GM19035 (cell line): ENCODE measurements around the gene ATP7B.

Experiments
- ATAC-seq: cut with Tn5 transposase; IDR thresholded peaks from one replicate; pipeline ENCODE4 v1.9.1; 2021; ENCODE audit not compliant: unreplicated experiment

Gene ATP7B

GRCh38 chr13:51978796-51979556 lies 32.3 kb downstream of the ATP7B start:
- no peak for ATAC-seq

GRCh38 chr13:51977625-51978024 lies 33.6 kb downstream of the ATP7B start:
- no peak for ATAC-seq

DNA sequence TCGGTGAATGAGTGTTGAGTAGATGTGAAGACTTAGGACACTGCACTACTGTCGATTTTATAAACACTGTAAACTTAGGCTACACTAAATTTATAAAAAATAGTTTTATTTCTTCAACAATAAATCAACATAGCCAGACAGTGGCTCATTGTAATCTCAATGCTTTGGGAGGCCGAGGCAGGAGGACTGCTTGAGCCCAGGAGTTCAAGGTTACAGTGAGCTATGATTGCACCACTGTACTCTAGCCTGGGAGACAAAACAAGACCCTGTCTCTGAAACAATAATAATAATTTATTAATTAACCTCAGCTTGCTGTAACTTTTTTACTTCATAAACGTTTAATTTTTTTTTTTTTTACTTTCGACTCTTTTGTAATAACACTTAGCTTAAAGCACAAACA lies 34.4 kb downstream of the ATP7B start:
- ATAC-seq, result no peak

DNA sequence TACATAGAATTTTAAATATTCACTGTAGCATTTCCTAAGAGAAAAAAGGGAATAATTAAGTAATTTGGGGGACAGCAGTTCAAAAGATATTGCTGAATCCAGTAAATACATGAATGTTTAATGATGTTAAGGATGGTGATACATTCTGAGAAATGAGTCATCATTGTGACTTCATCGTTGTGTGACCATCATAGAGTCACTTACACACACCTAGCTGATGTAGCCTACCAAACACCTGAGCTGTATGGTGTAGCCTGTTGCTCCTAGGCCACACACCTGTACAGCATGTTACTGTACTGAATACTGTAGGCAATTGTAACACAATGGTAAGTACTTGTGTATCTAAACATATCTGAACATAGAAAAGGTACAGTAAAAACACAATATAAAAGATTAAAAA lies 34.8 kb downstream of the ATP7B start:
- ATAC-seq, result no peak

DNA sequence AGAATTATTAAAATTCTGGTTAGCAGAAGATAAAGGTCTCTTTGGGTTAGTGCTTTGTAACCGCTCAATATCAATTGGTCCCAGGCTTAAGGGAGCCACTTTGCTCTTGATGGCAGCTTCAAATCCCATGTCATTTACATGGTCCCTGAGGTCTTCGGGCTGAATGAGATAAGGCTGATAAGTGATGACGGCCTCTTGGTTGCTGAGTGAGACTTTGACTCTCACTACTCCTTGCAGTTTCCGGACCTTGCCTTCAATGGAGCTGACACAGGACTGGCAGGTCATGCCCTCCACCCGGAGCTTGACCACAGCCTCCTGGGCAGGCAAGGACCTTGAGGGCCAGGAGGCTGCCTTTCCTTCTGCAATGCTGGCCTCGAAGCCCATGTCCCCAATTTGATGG lies 36.8 kb downstream of the ATP7B start:
- ATAC-seq, result no peak

GRCh38 chr13:51971520-51972426 lies 39.5 kb downstream of the ATP7B start:
- ATAC-seq, result no peak

DNA sequence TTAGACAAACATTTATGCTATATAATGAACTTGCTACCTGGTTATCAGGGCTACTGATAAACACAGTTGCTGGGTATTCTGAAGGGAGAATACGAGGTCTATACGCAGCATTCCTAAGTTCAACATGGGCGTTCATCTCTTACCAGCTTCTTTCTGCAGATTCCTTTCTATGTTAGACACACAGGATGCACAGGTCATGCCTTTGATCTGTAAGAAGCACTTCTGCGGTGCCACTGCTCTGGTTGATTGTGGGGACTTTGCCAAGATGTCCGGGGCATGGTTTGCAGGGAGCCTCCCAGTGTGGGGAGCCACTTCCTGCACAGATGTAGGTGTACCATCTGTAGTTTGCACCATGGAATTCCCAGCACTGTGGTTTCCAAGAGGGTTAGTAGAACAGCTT lies 40.9 kb downstream of the ATP7B start:
- ATAC-seq, result no peak

DNA sequence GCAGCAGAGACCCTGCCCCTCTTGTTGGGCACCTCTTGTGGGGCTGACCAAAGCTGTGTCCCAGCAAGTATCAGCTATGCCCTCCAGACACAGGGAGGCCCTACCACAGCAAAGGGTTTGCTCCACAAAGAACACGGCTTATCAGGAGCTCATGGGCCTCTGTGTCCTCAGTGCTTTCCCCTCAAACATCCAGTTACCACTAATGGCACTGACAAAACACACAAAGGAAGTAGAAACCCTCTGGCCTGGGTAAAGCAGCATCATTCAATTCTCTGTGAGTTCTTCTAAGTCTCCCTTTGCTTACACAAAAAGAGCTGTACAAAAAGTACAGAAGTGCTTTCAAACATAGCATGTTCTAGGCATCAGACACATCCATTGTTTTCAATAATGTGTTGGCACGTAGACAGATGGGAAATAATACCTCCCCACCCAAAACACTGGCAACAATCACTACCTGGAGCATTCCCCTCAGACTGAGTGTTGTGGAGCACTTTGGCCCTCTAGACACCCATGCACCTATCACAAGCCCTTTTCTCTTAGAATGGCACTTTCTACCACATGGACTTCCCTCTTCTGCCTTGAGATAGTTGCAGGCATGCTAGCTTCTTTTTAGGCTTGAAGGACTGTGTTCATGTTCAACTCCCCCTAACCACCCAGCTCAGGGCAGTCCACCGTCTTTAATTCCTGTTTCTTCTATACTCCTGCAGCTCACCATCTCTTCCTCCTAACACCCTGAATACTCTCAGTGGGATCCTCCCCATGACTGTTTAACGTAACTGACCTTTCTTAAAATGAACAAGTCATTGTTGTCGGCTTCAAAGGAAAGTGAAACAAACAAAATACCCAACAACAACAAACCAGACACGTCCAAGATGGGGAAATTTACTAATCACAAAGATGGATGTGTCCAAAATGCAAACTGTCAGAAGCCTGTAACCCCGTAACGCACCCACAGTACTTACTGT lies 43.5 kb downstream of the ATP7B start:
- ATAC-seq, result no peak

- ATAC-seq, result no peak
Observed at GRCh38 chr13:51966186-51966585, 45.1 kb downstream of the ATP7B start.

GRCh38 chr13:51961493-51962403 lies 49.5 kb downstream of the ATP7B start:
- no peak for ATAC-seq

DNA sequence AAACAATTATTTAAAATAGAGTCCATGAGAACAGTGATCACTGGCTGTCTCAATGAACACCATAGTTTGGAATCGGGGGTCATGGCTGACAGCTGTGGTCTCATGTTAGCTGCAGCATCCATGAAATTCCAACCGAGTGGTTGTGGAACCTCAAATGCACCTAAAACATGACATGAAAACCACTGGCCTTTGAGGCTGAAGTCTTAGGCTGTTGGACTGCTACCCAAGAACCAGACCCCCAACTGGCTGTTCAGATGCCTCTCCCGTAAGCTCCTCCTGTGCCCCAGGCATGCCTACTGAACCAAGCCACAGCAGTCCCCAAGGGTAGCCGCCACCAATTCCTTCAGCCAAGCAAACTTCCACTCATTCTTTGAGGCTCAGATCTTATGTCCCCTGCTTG lies 50.5 kb downstream of the ATP7B start:
- ATAC-seq, result no peak

DNA sequence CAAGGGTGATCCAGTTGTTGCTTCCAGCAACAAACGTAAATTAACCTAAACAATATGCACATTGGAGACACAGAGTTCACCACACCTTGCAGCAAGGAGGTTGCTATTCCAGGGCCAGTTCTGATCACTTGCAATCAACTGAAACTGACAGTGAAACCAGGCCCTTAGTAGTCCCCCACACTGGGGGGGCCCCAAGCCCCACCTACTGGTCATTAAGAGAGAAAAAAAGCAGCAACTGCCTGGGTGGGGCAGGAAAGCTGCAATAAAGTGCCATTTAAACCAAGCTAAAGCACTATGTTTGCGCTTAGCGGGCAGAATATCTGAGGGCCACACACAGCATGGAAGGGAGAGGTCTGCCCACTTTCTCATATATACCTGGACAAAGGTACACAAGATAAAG lies 51.5 kb downstream of the ATP7B start:
- ATAC-seq, result peak; percentile 80

DNA sequence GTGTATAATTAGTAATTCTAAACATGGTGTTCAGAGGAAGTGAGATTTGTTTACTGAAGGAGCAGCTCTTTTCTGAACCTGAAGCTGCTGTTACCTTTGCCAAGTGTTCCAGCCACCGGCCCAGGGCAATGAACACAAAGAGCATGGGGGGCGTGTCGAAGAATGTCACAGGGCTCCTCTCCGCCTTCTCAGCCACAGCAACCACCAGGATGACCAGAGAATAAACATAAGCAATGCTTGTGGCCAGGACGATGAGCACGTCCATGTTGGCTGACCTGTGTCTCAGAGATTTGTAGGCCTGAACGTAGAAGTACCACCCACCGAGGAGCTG lies 53.1 kb downstream of the ATP7B start:
- no peak for ATAC-seq

GRCh38 chr13:51957377-51958216 lies 53.7 kb downstream of the ATP7B start:
- no peak for ATAC-seq

DNA sequence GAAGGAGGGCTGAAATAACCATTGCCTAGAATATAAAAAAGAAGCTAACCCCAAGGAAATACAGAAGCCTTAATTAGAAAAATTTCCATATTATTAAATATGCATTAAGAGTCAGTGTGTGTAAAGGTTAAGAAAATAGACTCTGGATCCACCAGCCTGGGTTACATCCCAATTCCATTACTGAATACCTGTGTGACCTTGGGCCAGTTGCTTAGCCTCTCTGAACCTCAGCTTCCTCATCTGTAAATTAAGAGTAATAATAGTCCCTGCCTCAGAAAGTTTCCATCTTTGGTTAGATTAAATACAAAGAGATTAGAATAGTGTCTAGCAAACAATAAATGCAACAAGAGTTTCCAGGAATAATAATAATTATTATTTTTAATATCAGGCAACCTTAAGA lies 54.5 kb downstream of the ATP7B start:
- no peak for ATAC-seq

GRCh38 chr13:51955816-51956603 lies 55.2 kb downstream of the ATP7B start:
- ATAC-seq, result no peak

GRCh38 chr13:51955281-51955771 lies 55.9 kb downstream of the ATP7B start:
- ATAC-seq, result no peak
